Smooth muscle cell (in vitro differentiated cells): ENCODE data around the gene FHIT. TPM values are rescaled to one million over a fixed set of nuclear protein-coding genes. Genes with fewer than 3 reads are reported as not detected.

Experiments
- DNase-seq: peaks from one replicate; lab custom pipeline; 2025; ENCODE audit not compliant: unreplicated experiment; lab: John Stamatoyannopoulos, UW
- H2AFZ ChIP-seq: fragments of 200-600 bp; sonication (generic); 2 replicates; pipeline ENCODE4 v1.6.0; 2016; ENCODE audit warnings: antibody characterized with exemption, low read depth, mild to moderate bottlenecking
- H3F3A ChIP-seq: fragments of 200-600 bp; sonication (generic); 2 replicates; pipeline ENCODE4 v1.6.0; 2017; ENCODE audit warnings: antibody characterized with exemption, low read depth
- H3K27ac ChIP-seq: fragments of 200-600 bp; sonication (generic); 2 replicates; pipeline ENCODE4 v1.5.1; 2016; ENCODE audit warnings: low read depth, mild to moderate bottlenecking
- H3K27me3 ChIP-seq: fragments of 200-600 bp; sonication (generic); 2 replicates; pipeline ENCODE4 v1.6.1; 2016; ENCODE audit warnings: low read depth, mild to moderate bottlenecking
- H3K36me3 ChIP-seq: fragments of 200-600 bp; sonication (generic); 2 replicates; pipeline ENCODE4 v1.5.1; 2016; ENCODE audit warnings: low read depth
- H3K4me1 ChIP-seq: fragments of 200-600 bp; sonication (generic); 2 replicates; pipeline ENCODE4 v1.5.1; 2016; ENCODE audit warnings: low read depth
- H3K4me2 ChIP-seq: fragments of 200-600 bp; sonication (generic); 2 replicates; pipeline ENCODE4 v1.6.0; 2016; ENCODE audit warnings: mild to moderate bottlenecking
- H3K4me3 ChIP-seq: fragments of 200-600 bp; sonication (generic); 2 replicates; pipeline ENCODE4 v1.5.1; 2016; ENCODE audit warnings: mild to moderate bottlenecking
- H3K79me2 ChIP-seq: fragments of 200-600 bp; sonication (generic); 2 replicates; pipeline ENCODE4 v1.6.0; 2016; ENCODE audit warnings: low read depth, mild to moderate bottlenecking
- H3K9ac ChIP-seq: fragments of 200-600 bp; sonication (generic); 2 replicates; pipeline ENCODE4 v1.6.0; 2016; ENCODE audit warnings: low read depth
- H3K9me3 ChIP-seq: fragments of 200-600 bp; sonication (generic); replicated peaks from 2 replicates; pipeline ENCODE4 v1.5.1; 2016; ENCODE audit warnings: low read depth
- H4K20me1 ChIP-seq: fragments of 200-600 bp; sonication (generic); 2 replicates; pipeline ENCODE4 v1.6.0; 2016; ENCODE audit warnings: low read depth
- CTCF ChIP-seq: fragments of 200-600 bp; sonication (generic); IDR thresholded peaks from 2 replicates; pipeline ENCODE4 v1.5.1; 2017; ENCODE audit warnings: borderline replicate concordance, mild to moderate bottlenecking, antibody characterized with exemption; ENCODE audit not compliant: insufficient read depth, poor library complexity, severe bottlenecking
- WGBS: methylation state at CpG from one replicate; pipeline ENCODE4 v1.1.7; 2016; ENCODE audit warnings: low lambda C conversion rate; 5-methylcytosine and 5-hydroxymethylcytosine counted together
- polyA plus RNA-seq: library from polyadenylated mRNA; unstranded; fragments of >200 nt; fragmentation: Nextera tagmentation; extraction: Ambion mirVana; gene quantifications from 2 replicates; pipeline ENCODE4 v1.2.1, GENCODE V29; 2016
- total RNA-seq: library from RNA; depleted of rRNA; stranded (reverse); fragments of >200 nt; gene quantifications from 2 replicates; pipeline ENCODE4 v1.2.3, GENCODE V29; 2014

FHIT gene
- total and polyA plus RNA-seq, 2 experiments from 2014 or later, result 5.9 to 6.7 TPM

- 75% methylated on average over 4 of the region's 4 CpGs for WGBS
- H3K27ac ChIP-seq, result no peak overlapping the region
Measured at GRCh38 chr3:61092870-61093269, 158.4 kb downstream of the FHIT start.

GRCh38 chr3:61090389-61091169 lies 160.7 kb downstream of the FHIT start:
- no peak overlapping the region for H3K27ac ChIP-seq
- TF ChIP-seq CTCF, result no peak
- no peaks in the 10 kb centered on the region for H3K27me3 ChIP-seq
- no peaks in the 10 kb centered on the region for H3F3A ChIP-seq
- DNase-seq, result no peak
- H3K9ac ChIP-seq, result no peak overlapping the region
- no peak overlapping the region for H3K4me3 ChIP-seq
- no peaks in the 10 kb centered on the region for H3K79me2 ChIP-seq
- 49% methylated on average over 6 of the region's 6 CpGs for WGBS
- peaks cover 3% of the 10 kb centered on the region for H3K4me1 ChIP-seq
- no peaks in the 10 kb centered on the region for H4K20me1 ChIP-seq
- H3K9me3 ChIP-seq, result no peaks in the 10 kb centered on the region
- no peaks in the 10 kb centered on the region for H3K36me3 ChIP-seq
- H2AFZ ChIP-seq, result no peak overlapping the region
- H3K4me2 ChIP-seq, result no peak overlapping the region

More at GRCh38 chr3:61092870-61093269, 158.4 kb downstream of the FHIT start:
- Histone ChIP-seq H3K27me3 (no peaks in the 10 kb centered on the region), H3K4me3 (no peak overlapping the region), H3K36me3 (no peaks in the 10 kb centered on the region), H3K4me2 (no peak overlapping the region), H3K9ac (no peak overlapping the region), H3K79me2 (no peaks in the 10 kb centered on the region), H3K4me1 (no peaks in the 10 kb centered on the region), H4K20me1 (no peaks in the 10 kb centered on the region), H3F3A (no peaks in the 10 kb centered on the region), H3K9me3 (no peaks in the 10 kb centered on the region), H2AFZ (no peak overlapping the region)
- TF ChIP-seq CTCF, result no peak
- DNase-seq, result no peak

- peaks cover 3% of the 10 kb centered on the region for H3K4me1 ChIP-seq
- no peak overlapping the region for H3K27ac ChIP-seq
- no peaks in the 10 kb centered on the region for H3K9me3 ChIP-seq
- no peak overlapping the region for H2AFZ ChIP-seq
- H3K27me3 ChIP-seq, result no peaks in the 10 kb centered on the region
- H3K4me2 ChIP-seq, result no peak overlapping the region
- H3K36me3 ChIP-seq, result no peaks in the 10 kb centered on the region
- no peak for TF ChIP-seq CTCF
- H3K4me3 ChIP-seq, result no peak overlapping the region
- WGBS, result 94% methylated on average over 2 of the region's 2 CpGs
- no peak for DNase-seq
- no peak overlapping the region for H3K9ac ChIP-seq
- H3F3A ChIP-seq, result no peaks in the 10 kb centered on the region
- no peaks in the 10 kb centered on the region for H3K79me2 ChIP-seq
- H4K20me1 ChIP-seq, result no peaks in the 10 kb centered on the region
Measured at GRCh38 chr3:61087465-61087864, 163.8 kb downstream of the FHIT start.

GRCh38 chr3:61081554-61081953 lies 169.7 kb downstream of the FHIT start:
- Histone ChIP-seq H3K27me3 (no peaks in the 10 kb centered on the region), H3K9ac (no peak overlapping the region), H3K79me2 (no peaks in the 10 kb centered on the region), H3K27ac (no peak overlapping the region), H3K9me3 (no peaks in the 10 kb centered on the region), H3K4me2 (no peak overlapping the region), H4K20me1 (no peaks in the 10 kb centered on the region), H3K4me1 (peaks cover 34% of the 10 kb centered on the region), H3K4me3 (no peak overlapping the region), H3K36me3 (no peaks in the 10 kb centered on the region), H2AFZ (no peak overlapping the region), H3F3A (no peaks in the 10 kb centered on the region)
- 95% methylated on average over 3 of the region's 3 CpGs for WGBS
- DNase-seq, result no peak
- no peak for TF ChIP-seq CTCF
